GM12872 (cell line): ENCODE data around the gene CACNB4.

Source experiments
- TF ChIP-seq, protein P1 (sequence below): IDR thresholded peaks from 3 replicates; pipeline ENCODE4 v1.5.1; 2011; ENCODE audit warnings: low read depth, mild to moderate bottlenecking, low read length, moderate library complexity; ENCODE audit not compliant: insufficient read depth

CACNB4 gene

DNA sequence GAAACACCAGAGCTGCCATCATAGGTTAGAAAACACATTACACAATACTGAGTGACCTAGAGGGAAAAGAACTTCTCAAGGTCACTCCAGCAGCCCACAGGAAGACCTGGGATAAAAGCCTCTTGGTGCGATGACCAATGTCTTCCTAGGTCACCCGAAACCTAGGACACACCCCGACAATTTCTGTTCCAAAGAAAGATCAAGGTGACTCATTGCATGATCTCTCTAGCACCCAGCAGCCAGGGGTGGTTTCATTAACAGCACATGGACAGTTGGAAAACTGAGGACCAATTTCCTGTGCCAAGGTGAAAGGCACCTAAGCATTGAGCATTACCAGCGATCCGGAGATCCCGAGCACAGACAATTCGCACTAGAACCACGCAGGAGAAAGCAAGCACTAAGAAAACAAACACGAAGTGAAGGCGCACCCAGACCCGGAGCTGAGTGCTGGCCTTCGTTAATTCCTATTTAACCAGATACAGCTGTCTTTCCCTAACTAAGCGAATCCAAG lies 1.5 kb downstream of the CACNB4 start:
- TF ChIP-seq, protein P1, sequence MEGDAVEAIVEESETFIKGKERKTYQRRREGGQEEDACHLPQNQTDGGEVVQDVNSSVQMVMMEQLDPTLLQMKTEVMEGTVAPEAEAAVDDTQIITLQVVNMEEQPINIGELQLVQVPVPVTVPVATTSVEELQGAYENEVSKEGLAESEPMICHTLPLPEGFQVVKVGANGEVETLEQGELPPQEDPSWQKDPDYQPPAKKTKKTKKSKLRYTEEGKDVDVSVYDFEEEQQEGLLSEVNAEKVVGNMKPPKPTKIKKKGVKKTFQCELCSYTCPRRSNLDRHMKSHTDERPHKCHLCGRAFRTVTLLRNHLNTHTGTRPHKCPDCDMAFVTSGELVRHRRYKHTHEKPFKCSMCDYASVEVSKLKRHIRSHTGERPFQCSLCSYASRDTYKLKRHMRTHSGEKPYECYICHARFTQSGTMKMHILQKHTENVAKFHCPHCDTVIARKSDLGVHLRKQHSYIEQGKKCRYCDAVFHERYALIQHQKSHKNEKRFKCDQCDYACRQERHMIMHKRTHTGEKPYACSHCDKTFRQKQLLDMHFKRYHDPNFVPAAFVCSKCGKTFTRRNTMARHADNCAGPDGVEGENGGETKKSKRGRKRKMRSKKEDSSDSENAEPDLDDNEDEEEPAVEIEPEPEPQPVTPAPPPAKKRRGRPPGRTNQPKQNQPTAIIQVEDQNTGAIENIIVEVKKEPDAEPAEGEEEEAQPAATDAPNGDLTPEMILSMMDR, result no peak

DNA sequence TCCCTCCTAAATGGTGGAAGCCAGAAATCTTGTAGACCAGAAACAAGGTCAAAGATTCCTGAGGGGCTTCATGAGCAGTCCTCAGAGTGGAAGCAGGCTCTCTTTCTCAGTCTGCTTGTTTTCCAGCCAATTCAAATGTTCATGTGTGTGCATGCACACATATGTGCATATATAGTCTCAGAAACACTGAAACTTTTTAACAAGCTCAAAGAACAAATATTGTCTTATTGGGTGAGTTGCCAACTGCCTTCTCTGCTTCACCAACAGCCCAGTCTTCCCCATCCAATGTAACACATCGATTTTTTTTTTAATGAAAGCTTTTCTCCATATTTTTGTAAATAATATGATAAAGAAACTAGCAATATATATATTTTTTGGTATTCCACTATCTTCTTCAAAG lies 3.7 kb downstream of the CACNB4 start:
- TF ChIP-seq, protein P1, result no peak

DNA sequence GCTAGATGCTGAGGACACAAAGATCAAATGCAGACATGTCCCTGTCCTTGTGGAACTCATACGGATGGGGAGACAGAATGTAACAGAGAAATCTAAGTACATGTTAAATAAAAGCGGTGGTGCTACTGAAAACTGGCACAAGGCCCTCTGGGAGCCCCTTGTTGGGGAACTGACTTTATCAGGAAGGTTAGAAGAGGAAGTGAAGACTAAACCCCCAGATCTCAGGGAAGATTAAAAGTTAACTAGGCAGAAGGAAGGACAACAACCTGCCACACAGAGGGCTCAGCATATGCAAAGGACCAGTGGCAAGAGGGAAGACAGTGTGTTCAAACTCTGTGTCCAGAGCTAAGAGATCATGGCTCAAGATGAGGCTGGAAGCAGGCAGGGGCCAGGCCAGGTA lies 4.8 kb downstream of the CACNB4 start:
- TF ChIP-seq, protein P1, result no peak

DNA sequence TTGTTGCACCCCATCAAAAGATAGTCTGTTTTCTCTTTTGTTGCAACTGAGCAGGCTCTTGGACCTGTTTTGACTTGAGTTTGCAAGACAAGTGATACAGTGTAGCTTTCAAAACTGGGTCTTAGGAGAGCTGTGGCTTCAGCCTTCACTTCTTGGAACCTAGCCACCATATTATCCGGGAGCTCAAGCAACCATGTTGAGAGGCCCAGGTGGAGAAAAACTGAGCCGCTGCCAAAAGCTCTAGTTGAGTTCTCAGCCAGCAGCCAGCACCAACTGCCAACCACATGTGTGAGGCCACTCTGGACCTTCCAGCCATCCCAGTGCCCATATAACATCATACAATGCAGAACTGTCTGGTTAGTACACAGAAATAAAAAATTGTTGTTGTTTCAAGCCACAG lies 5.4 kb downstream of the CACNB4 start:
- TF ChIP-seq, protein P1, result no peak

DNA sequence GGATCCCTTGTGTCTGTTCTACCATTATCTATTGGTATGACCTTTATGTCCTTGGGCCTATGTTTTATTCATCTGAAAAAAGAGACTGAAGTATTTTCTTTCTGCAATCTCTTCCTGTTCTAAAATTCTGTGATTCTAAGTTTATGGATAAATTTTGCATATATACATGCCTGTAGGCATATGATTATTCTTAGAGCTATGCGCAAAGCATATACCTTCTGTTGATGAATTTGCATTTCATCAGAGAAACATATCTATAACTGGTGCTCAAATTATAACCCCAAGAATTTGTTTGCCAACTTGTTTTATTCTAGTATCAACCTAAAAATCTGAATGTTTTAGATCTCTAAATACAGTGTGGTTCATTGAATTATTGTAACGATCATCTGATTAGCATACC lies 6.7 kb downstream of the CACNB4 start:
- TF ChIP-seq, protein P1, result no peak

DNA sequence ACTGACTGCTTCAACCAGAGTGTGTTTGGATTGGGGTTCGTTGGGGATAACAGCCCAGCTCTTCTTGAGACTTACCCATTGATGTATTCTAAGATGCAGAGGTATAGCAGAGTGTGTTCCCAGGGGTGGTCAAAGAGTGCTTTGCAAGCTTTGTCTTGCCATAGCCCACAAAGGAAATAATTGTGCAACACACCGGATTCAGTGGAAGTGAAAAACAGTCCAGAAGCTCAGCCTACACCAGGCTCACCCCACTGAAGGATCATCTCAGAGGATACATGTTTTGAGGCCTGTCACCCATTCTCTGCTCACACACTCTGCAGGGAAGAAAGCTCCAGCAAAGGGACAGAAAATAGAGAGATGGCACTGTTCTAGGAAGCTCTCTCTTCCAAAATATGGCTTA lies 9.6 kb downstream of the CACNB4 start:
- TF ChIP-seq, protein P1, result no peak

DNA sequence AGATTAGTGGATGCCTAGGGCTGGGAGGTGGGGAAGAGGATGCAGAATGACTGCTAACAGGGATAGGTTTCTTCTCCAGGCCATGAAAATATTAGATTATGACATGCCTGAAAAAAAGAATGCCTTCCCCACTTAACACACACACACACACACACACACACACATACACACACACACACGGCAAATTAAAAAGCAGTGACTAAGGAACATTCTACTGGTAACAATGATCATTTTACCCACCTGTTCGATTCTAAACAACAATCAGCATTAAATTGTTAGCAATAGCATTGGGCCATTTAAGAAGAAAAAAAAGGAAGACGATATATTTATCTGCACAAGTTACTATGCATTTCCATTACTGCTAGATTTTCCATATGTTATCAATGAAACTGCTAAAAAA lies 10.8 kb downstream of the CACNB4 start:
- TF ChIP-seq, protein P1, result no peak

DNA sequence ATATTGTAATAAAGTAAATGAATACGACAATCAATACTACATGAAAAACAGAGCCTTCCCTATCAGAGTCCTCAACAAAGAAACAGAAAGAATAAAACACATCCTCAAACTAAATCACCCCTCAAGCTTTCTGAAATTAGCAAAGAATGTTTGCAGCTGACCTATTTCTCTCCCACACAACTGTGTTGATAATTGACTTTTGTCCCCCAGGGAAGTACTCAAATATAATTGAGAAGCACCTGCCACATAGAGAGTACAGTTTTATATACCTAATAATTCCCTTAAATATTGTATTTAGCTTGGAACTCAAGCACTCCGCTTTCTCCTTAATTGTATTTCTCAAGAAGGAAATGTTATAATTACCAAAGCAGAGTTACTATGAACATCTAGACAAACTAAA lies 12.6 kb downstream of the CACNB4 start:
- TF ChIP-seq, protein P1, result no peak
